ENCODE results near the gene ZNF367. TPM values are rescaled to one million over a fixed set of nuclear protein-coding genes. Genes with fewer than 3 reads are reported as not detected.

ZNF367 gene
- total RNA-seq, 2 donors from 2014 or later: 3.6 to 18.9 TPM

GRCh38 chr9:96436456-96437126, 18.4 kb upstream of the ZNF367 start:
- TF ChIP-seq CTCF (IDR thresholded peaks at IDR 0.05): no peak
- Histone ChIP-seq H3K9me3 (no peaks in the 10 kb centered on the region), H3K9ac (ENCODE audit: low read depth in 2 of 2, low read length in 2 of 2) (no peak overlapping the region), H3K4me1 (no peaks in the 10 kb centered on the region), H3K36me3 (no peaks in the 10 kb centered on the region), H3K27me3 (no peaks in the 10 kb centered on the region), H3K27ac (no peak overlapping the region), H3K4me3 (no peak overlapping the region)
- intact Hi-C loops (cut with DNase I): no loop called here
- no peak for DNase-seq

GRCh38 chr9:96436063-96436455, 17.9 kb upstream of the ZNF367 start:
- no peak overlapping the region for H3K27ac ChIP-seq
- H3K27me3 ChIP-seq: no peaks in the 10 kb centered on the region
- H3K9me3 ChIP-seq: no peaks in the 10 kb centered on the region
- intact Hi-C loops (cut with DNase I): no loop called here
- no peaks in the 10 kb centered on the region for H3K4me1 ChIP-seq
- H3K36me3 ChIP-seq: no peaks in the 10 kb centered on the region
- DNase-seq: no peak
- no peak for TF ChIP-seq CTCF (IDR thresholded peaks at IDR 0.05)
- H3K4me3 ChIP-seq: no peak overlapping the region
- no peak overlapping the region for H3K9ac ChIP-seq (ENCODE audit: low read depth in 2 of 2, low read length in 2 of 2)

DNA sequence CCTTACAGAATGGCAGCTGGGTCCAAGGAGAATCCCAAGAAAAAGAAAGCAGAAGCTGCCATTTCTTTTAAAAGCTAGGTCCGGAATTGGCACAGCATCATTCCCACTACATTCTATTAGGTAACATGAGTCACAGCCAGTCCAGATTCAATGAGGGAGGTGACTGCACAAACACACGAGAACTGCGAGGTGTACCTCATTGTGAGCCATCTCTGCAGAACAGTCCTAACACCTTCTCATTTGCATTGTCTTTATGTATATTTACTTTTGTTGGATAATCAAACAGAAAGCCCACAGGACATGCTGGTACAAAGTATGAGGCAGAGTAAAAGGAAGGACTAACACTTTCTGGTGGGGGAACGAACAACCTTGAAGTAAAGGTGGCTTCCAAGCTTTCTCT, 17.2 kb upstream of the ZNF367 start:
- no peak overlapping the region for H3K27ac ChIP-seq
- intact Hi-C loops (cut with DNase I): no loop called here
- H3K27me3 ChIP-seq: no peaks in the 10 kb centered on the region
- no peaks in the 10 kb centered on the region for H3K9me3 ChIP-seq
- no peak overlapping the region for H3K4me3 ChIP-seq
- DNase-seq: no peak
- no peak for TF ChIP-seq CTCF (IDR thresholded peaks at IDR 0.05)
- no peaks in the 10 kb centered on the region for H3K36me3 ChIP-seq
- H3K4me1 ChIP-seq: no peaks in the 10 kb centered on the region
- no peak overlapping the region for H3K9ac ChIP-seq (ENCODE audit: low read depth in 2 of 2, low read length in 2 of 2)

DNA sequence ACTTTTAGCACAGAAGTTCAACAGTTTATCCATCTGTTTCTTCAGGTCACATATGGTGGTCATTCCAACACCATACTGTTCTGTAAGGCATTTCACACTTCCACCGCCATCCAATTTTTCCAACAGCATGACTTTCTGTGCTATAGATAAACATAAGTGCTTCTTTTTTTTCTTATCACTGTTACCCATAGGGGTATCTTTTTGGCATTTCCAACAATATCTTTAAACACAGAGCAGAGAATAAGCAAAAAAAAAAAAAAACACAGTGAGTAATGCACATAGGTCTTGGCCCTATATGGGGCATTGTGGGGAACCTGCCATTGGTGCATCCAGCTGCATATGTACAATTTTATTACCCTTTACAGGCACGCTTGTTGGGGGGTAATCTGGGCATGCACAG, 12.2 kb upstream of the ZNF367 start:
- no peak overlapping the region for H3K27ac ChIP-seq
- intact Hi-C loops (cut with DNase I): no loop called here
- no peaks in the 10 kb centered on the region for H3K27me3 ChIP-seq
- H3K9ac ChIP-seq (ENCODE audit: low read depth in 2 of 2, low read length in 2 of 2): no peak overlapping the region
- no peak for TF ChIP-seq CTCF (IDR thresholded peaks at IDR 0.05)
- DNase-seq: no peak
- H3K36me3 ChIP-seq: no peaks in the 10 kb centered on the region
- H3K4me1 ChIP-seq: no peaks in the 10 kb centered on the region
- no peaks in the 10 kb centered on the region for H3K9me3 ChIP-seq
- H3K4me3 ChIP-seq: no peak overlapping the region

GRCh38 chr9:96429732-96430131, 11.6 kb upstream of the ZNF367 start:
- no peak for DNase-seq
- Histone ChIP-seq H3K4me3 (no peak overlapping the region), H3K9ac (ENCODE audit: low read depth in 2 of 2, low read length in 2 of 2) (no peak overlapping the region), H3K9me3 (no peaks in the 10 kb centered on the region), H3K36me3 (no peaks in the 10 kb centered on the region), H3K4me1 (no peaks in the 10 kb centered on the region), H3K27me3 (no peaks in the 10 kb centered on the region), H3K27ac (no peak overlapping the region)
- no peak for TF ChIP-seq CTCF (IDR thresholded peaks at IDR 0.05)
- intact Hi-C loops (cut with DNase I): no loop called here

Data from colonic mucosa (tissue), 4 donors.